ENCODE measurements around the gene NELFCD. TPM values are rescaled to one million over a fixed set of nuclear protein-coding genes. Genes with fewer than 3 reads are reported as not detected.

Gene NELFCD
- total RNA-seq, 1 experiment from 2014 or later: 174 TPM

- no peaks in the 10 kb centered on the region for H3K9me3 ChIP-seq (ENCODE audit: low read depth, low read length, poor library complexity, severe bottlenecking)
- no peak overlapping the region for H3K4me3 ChIP-seq (ENCODE audit: low read depth, low read length, poor library complexity, severe bottlenecking)
- intact Hi-C loops (cut with micrococcal nuclease; ENCODE audit: unreplicated experiment): no loop called here
- BruUV-seq (replicated peaks): no TSS peak
- CTCF ChIA-PET: no interaction called here
- no peak for DNase-seq (ENCODE audit: low spot score)
- POLR2A ChIA-PET (ENCODE audit: low non-redundant PET): no interaction called here
- peaks cover 8% of the 10 kb centered on the region for H3K4me1 ChIP-seq (ENCODE audit: insufficient read depth, low read length, poor library complexity, severe bottlenecking)
- no peaks in the 10 kb centered on the region for H3K27me3 ChIP-seq (replicated peaks; ENCODE audit: insufficient read depth, low read depth, low read length, poor library complexity)
- H3K27ac ChIP-seq (ENCODE audit: low read depth, low read length, poor library complexity, severe bottlenecking): no peak overlapping the region
- no peaks in the 10 kb centered on the region for H3K36me3 ChIP-seq (ENCODE audit: insufficient read depth, low read length, poor library complexity, severe bottlenecking)
- TF ChIP-seq, protein P1, sequence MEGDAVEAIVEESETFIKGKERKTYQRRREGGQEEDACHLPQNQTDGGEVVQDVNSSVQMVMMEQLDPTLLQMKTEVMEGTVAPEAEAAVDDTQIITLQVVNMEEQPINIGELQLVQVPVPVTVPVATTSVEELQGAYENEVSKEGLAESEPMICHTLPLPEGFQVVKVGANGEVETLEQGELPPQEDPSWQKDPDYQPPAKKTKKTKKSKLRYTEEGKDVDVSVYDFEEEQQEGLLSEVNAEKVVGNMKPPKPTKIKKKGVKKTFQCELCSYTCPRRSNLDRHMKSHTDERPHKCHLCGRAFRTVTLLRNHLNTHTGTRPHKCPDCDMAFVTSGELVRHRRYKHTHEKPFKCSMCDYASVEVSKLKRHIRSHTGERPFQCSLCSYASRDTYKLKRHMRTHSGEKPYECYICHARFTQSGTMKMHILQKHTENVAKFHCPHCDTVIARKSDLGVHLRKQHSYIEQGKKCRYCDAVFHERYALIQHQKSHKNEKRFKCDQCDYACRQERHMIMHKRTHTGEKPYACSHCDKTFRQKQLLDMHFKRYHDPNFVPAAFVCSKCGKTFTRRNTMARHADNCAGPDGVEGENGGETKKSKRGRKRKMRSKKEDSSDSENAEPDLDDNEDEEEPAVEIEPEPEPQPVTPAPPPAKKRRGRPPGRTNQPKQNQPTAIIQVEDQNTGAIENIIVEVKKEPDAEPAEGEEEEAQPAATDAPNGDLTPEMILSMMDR (conservative IDR thresholded peaks at IDR 0.05; ENCODE audit: low read depth, low read length): no peak
- TF ChIP-seq EZH2 (IDR thresholded peaks at IDR 0.05; ENCODE audit: borderline replicate concordance, low read depth, low read length, poor library complexity, severe bottlenecking): no peak
These were observed 21.9 kb downstream of the NELFCD start for GRCh38 chr20:59002874-59003399.

- Histone ChIP-seq H3K27ac (ENCODE audit: low read depth, low read length, poor library complexity, severe bottlenecking) (no peak overlapping the region), H3K4me3 (ENCODE audit: low read depth, low read length, poor library complexity, severe bottlenecking) (no peak overlapping the region), H3K27me3 (replicated peaks; ENCODE audit: insufficient read depth, low read depth, low read length, poor library complexity) (no peaks in the 10 kb centered on the region), H3K9me3 (ENCODE audit: low read depth, low read length, poor library complexity, severe bottlenecking) (no peaks in the 10 kb centered on the region), H3K36me3 (ENCODE audit: insufficient read depth, low read length, poor library complexity, severe bottlenecking) (no peaks in the 10 kb centered on the region), H3K4me1 (ENCODE audit: insufficient read depth, low read length, poor library complexity, severe bottlenecking) (peaks cover 8% of the 10 kb centered on the region)
- CTCF ChIA-PET: no interaction called here
- intact Hi-C loops (cut with micrococcal nuclease; ENCODE audit: unreplicated experiment): no loop called here
- no TSS peak for BruUV-seq (replicated peaks)
- POLR2A ChIA-PET (ENCODE audit: low non-redundant PET): no interaction called here
- TF ChIP-seq, protein P1 (conservative IDR thresholded peaks at IDR 0.05; ENCODE audit: low read depth, low read length): no peak
- TF ChIP-seq EZH2 (IDR thresholded peaks at IDR 0.05; ENCODE audit: borderline replicate concordance, low read depth, low read length, poor library complexity, severe bottlenecking): no peak
- DNase-seq (ENCODE audit: low spot score): no peak
These were observed 22.9 kb downstream of the NELFCD start for GRCh38 chr20:59003836-59004492.

DNA sequence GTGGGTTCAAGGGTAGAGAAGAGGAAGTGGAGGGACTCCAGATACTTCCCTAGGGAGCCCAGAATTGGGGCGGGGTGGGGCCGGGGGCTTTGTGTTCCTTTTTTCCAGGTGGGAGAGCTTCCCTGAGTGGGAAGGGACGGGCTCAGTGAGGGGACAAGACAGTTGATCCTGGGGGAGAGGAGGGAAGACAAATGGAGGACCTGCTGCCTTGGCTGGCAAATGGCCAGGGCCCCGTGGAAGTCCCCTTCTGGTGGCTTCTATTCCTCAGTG is 23.4 kb downstream of the NELFCD start:
- Histone ChIP-seq H3K9me3 (ENCODE audit: low read depth, low read length, poor library complexity, severe bottlenecking) (no peaks in the 10 kb centered on the region), H3K4me1 (ENCODE audit: insufficient read depth, low read length, poor library complexity, severe bottlenecking) (peaks cover 8% of the 10 kb centered on the region), H3K27me3 (replicated peaks; ENCODE audit: insufficient read depth, low read depth, low read length, poor library complexity) (no peaks in the 10 kb centered on the region), H3K27ac (ENCODE audit: low read depth, low read length, poor library complexity, severe bottlenecking) (no peak overlapping the region), H3K4me3 (ENCODE audit: low read depth, low read length, poor library complexity, severe bottlenecking) (no peak overlapping the region), H3K36me3 (ENCODE audit: insufficient read depth, low read length, poor library complexity, severe bottlenecking) (no peaks in the 10 kb centered on the region)
- intact Hi-C loops (cut with micrococcal nuclease; ENCODE audit: unreplicated experiment): no loop called here
- ChIA-PET POLR2A (ENCODE audit: low non-redundant PET) (no interaction called here), CTCF (no interaction called here)
- no peak for TF ChIP-seq EZH2 (IDR thresholded peaks at IDR 0.05; ENCODE audit: borderline replicate concordance, low read depth, low read length, poor library complexity, severe bottlenecking)
- TF ChIP-seq, protein P1 (conservative IDR thresholded peaks at IDR 0.05; ENCODE audit: low read depth, low read length): no peak
- BruUV-seq (replicated peaks): no TSS peak
- no peak for DNase-seq (ENCODE audit: low spot score)
